Neutrophil (primary cell): ENCODE results near the gene REEP1.

Experiments used
- H3K27ac ChIP-seq: fragments of 200-600 bp; sonication (generic); 2 replicates; pipeline ENCODE4 v1.5.1; 2016; ENCODE audit warnings: mild to moderate bottlenecking, moderate library complexity
- H3K27me3 ChIP-seq: fragments of 200-600 bp; sonication (generic); 2 replicates; pipeline ENCODE4 v1.6.0; 2016; ENCODE audit warnings: mild to moderate bottlenecking
- H3K36me3 ChIP-seq: fragments of 200-600 bp; sonication (generic); 2 replicates; pipeline ENCODE4 v1.5.1; 2017
- H3K4me1 ChIP-seq, 2 experiments: fragments of 200-600 bp in 1 of 2; sonication (generic) in 1 of 2; 1 replicate in 1 of 2; 2 replicates in 1 of 2; pipeline versions ENCODE4 v1.5.1 to v1.6.1; 2013 to 2016; ENCODE audit warnings: low read depth in 1 of 2, low read length in 1 of 2, mild to moderate bottlenecking in 1 of 2, moderate library complexity in 1 of 2; ENCODE audit not compliant: control insufficient read depth in 1 of 2, insufficient read depth in 1 of 2
- H3K4me3 ChIP-seq, 2 experiments: fragments of 200-600 bp in 1 of 2; sonication (generic) in 1 of 2; 1 replicate in 1 of 2; 2 replicates in 1 of 2; pipeline ENCODE4 v1.5.1; 2013 to 2016; ENCODE audit warnings: low read depth in 1 of 2, low read length in 1 of 2, mild to moderate bottlenecking in 1 of 2, moderate library complexity in 1 of 2
- H3K9me3 ChIP-seq: fragments of 200-600 bp; sonication (generic); 2 replicates; pipeline ENCODE4 v1.5.1; 2016
- CTCF ChIP-seq: fragments of 200-600 bp; sonication (generic); IDR thresholded peaks from 2 replicates; pipeline ENCODE4 v1.5.1; 2016; ENCODE audit warnings: antibody characterized with exemption

REEP1 gene

GRCh38 chr2:86296947-86297346, 40.5 kb downstream of the REEP1 start:
- TF ChIP-seq CTCF: no peak
- Histone ChIP-seq H3K27me3 (peaks cover 67% of the 10 kb centered on the region), H3K36me3 (no peaks in the 10 kb centered on the region), H3K4me3 (no peak overlapping the region), H3K9me3 (no peaks in the 10 kb centered on the region), H3K27ac (no peak overlapping the region), H3K4me1 (no peaks in the 10 kb centered on the region)

GRCh38 chr2:86295066-86295465, 42.4 kb downstream of the REEP1 start:
- H3K4me3 ChIP-seq: no peak overlapping the region
- no peak overlapping the region for H3K27ac ChIP-seq
- no peaks in the 10 kb centered on the region for H3K9me3 ChIP-seq
- no peaks in the 10 kb centered on the region for H3K36me3 ChIP-seq
- TF ChIP-seq CTCF: no peak
- H3K4me1 ChIP-seq: no peaks in the 10 kb centered on the region
- peaks cover 57% of the 10 kb centered on the region for H3K27me3 ChIP-seq

- H3K27me3 ChIP-seq: peaks cover 51% of the 10 kb centered on the region
- TF ChIP-seq CTCF: no peak
- no peaks in the 10 kb centered on the region for H3K9me3 ChIP-seq
- no peaks in the 10 kb centered on the region for H3K36me3 ChIP-seq
- H3K27ac ChIP-seq: no peak overlapping the region
- no peaks in the 10 kb centered on the region for H3K4me1 ChIP-seq
- no peak overlapping the region for H3K4me3 ChIP-seq
Measured at GRCh38 chr2:86293612-86294011, 43.8 kb downstream of the REEP1 start.

- no peak overlapping the region for H3K27ac ChIP-seq
- TF ChIP-seq CTCF: no peak
- no peaks in the 10 kb centered on the region for H3K36me3 ChIP-seq
- H3K4me1 ChIP-seq: no peaks in the 10 kb centered on the region
- peaks cover 51% of the 10 kb centered on the region for H3K27me3 ChIP-seq
- no peak overlapping the region for H3K4me3 ChIP-seq
- no peaks in the 10 kb centered on the region for H3K9me3 ChIP-seq
Measured at GRCh38 chr2:86292571-86293515, 44.6 kb downstream of the REEP1 start.

GRCh38 chr2:86291328-86291662, 46.1 kb downstream of the REEP1 start:
- no peaks in the 10 kb centered on the region for H3K4me1 ChIP-seq
- no peaks in the 10 kb centered on the region for H3K9me3 ChIP-seq
- no peak for TF ChIP-seq CTCF
- H3K36me3 ChIP-seq: no peaks in the 10 kb centered on the region
- H3K4me3 ChIP-seq: no peak overlapping the region
- H3K27ac ChIP-seq: no peak overlapping the region
- H3K27me3 ChIP-seq: peaks cover 62% of the 10 kb centered on the region
